Measurements from ENCODE around the gene COL4A6.

COL4A6 gene

GRCh38 chrX:108456971-108457477 lies 18.8 kb upstream of the COL4A6 start:
- H3K4me3 ChIP-seq (ENCODE audit: low read length, poor library complexity, severe bottlenecking): no peak overlapping the region
- no peak overlapping the region for H3K9ac ChIP-seq (ENCODE audit: low read depth, low read length, poor library complexity, severe bottlenecking)
- TF ChIP-seq CTCF (conservative IDR thresholded peaks at IDR 0.05; ENCODE audit: low read length) (no peak), EZH2phosphoT487 (IDR thresholded peaks at IDR 0.05; ENCODE audit: borderline replicate concordance) (no peak)
- H3K27me3 ChIP-seq (ENCODE audit: insufficient read depth, low read length, poor library complexity, severe bottlenecking): no peaks in the 10 kb centered on the region
- no peaks in the 10 kb centered on the region for H3K36me3 ChIP-seq (ENCODE audit: insufficient read depth, low read length)
- H3K4me1 ChIP-seq (ENCODE audit: insufficient read depth, low read length, poor library complexity, severe bottlenecking): no peaks in the 10 kb centered on the region
- no peaks in the 10 kb centered on the region for H3K79me2 ChIP-seq (ENCODE audit: insufficient read depth, low read length)
- no peaks in the 10 kb centered on the region for H4K20me1 ChIP-seq (ENCODE audit: insufficient read depth, low read length, poor library complexity, severe bottlenecking)
- no peaks in the 10 kb centered on the region for H3K9me3 ChIP-seq (ENCODE audit: insufficient read depth, low read depth, low read length)
- no peaks in the 10 kb centered on the region for H3K9me2 ChIP-seq (replicated peaks; ENCODE audit: low read depth, low read length)
- no peak overlapping the region for H3K4me2 ChIP-seq (ENCODE audit: low read depth, low read length, poor library complexity, severe bottlenecking)
- no peak overlapping the region for H2AFZ ChIP-seq (ENCODE audit: low read length)
- no peaks in the 10 kb centered on the region for H3F3A ChIP-seq (ENCODE audit: low read depth)

- H3K4me2 ChIP-seq (ENCODE audit: low read depth, low read length, poor library complexity, severe bottlenecking): no peak overlapping the region
- no peak overlapping the region for H3K4me3 ChIP-seq (ENCODE audit: low read length, poor library complexity, severe bottlenecking)
- H3K36me3 ChIP-seq (ENCODE audit: insufficient read depth, low read length): no peaks in the 10 kb centered on the region
- H3K9me3 ChIP-seq (ENCODE audit: insufficient read depth, low read depth, low read length): no peaks in the 10 kb centered on the region
- TF ChIP-seq CTCF (conservative IDR thresholded peaks at IDR 0.05; ENCODE audit: low read length) (no peak), EZH2phosphoT487 (IDR thresholded peaks at IDR 0.05; ENCODE audit: borderline replicate concordance) (no peak)
- H3K4me1 ChIP-seq (ENCODE audit: insufficient read depth, low read length, poor library complexity, severe bottlenecking): no peaks in the 10 kb centered on the region
- H2AFZ ChIP-seq (ENCODE audit: low read length): no peak overlapping the region
- no peaks in the 10 kb centered on the region for H3K9me2 ChIP-seq (replicated peaks; ENCODE audit: low read depth, low read length)
- no peak overlapping the region for H3K9ac ChIP-seq (ENCODE audit: low read depth, low read length, poor library complexity, severe bottlenecking)
- H4K20me1 ChIP-seq (ENCODE audit: insufficient read depth, low read length, poor library complexity, severe bottlenecking): no peaks in the 10 kb centered on the region
- H3F3A ChIP-seq (ENCODE audit: low read depth): no peaks in the 10 kb centered on the region
- H3K27me3 ChIP-seq (ENCODE audit: insufficient read depth, low read length, poor library complexity, severe bottlenecking): no peaks in the 10 kb centered on the region
- H3K79me2 ChIP-seq (ENCODE audit: insufficient read depth, low read length): no peaks in the 10 kb centered on the region
Measured at GRCh38 chrX:108453841-108454240, 15.6 kb upstream of the COL4A6 start.

- Histone ChIP-seq H3K9ac (ENCODE audit: low read depth, low read length, poor library complexity, severe bottlenecking) (no peak overlapping the region), H2AFZ (ENCODE audit: low read length) (no peak overlapping the region), H3K36me3 (ENCODE audit: insufficient read depth, low read length) (no peaks in the 10 kb centered on the region), H3K9me3 (ENCODE audit: insufficient read depth, low read depth, low read length) (no peaks in the 10 kb centered on the region), H3K4me1 (ENCODE audit: insufficient read depth, low read length, poor library complexity, severe bottlenecking) (no peaks in the 10 kb centered on the region), H4K20me1 (ENCODE audit: insufficient read depth, low read length, poor library complexity, severe bottlenecking) (no peaks in the 10 kb centered on the region), H3K79me2 (ENCODE audit: insufficient read depth, low read length) (no peaks in the 10 kb centered on the region), H3F3A (ENCODE audit: low read depth) (no peaks in the 10 kb centered on the region), H3K4me2 (ENCODE audit: low read depth, low read length, poor library complexity, severe bottlenecking) (no peak overlapping the region), H3K27me3 (ENCODE audit: insufficient read depth, low read length, poor library complexity, severe bottlenecking) (no peaks in the 10 kb centered on the region), H3K9me2 (replicated peaks; ENCODE audit: low read depth, low read length) (no peaks in the 10 kb centered on the region), H3K4me3 (ENCODE audit: low read length, poor library complexity, severe bottlenecking) (no peak overlapping the region)
- TF ChIP-seq EZH2phosphoT487 (IDR thresholded peaks at IDR 0.05; ENCODE audit: borderline replicate concordance) (no peak), CTCF (conservative IDR thresholded peaks at IDR 0.05; ENCODE audit: low read length) (no peak)
Measured at GRCh38 chrX:108447303-108447702, 9.1 kb upstream of the COL4A6 start.

All from Loucy (cell line).